Astrocyte of the spinal cord (primary cell): ENCODE results near the gene LELP1.

ENCODE experiments used
- DNase-seq: peaks from one replicate; pipeline ENCODE4 v3.0.0; 2011; ENCODE audit warnings: low read depth, low spot score
- H3K4me3 ChIP-seq: 2 replicates; pipeline ENCODE4 v1.5.1; 2011; ENCODE audit warnings: low read depth, mild to moderate bottlenecking, low read length, moderate library complexity
- in situ Hi-C: cut with HindIII; loops from 2 replicates; pipeline ENCODE4 v1.10.0; 2017; ENCODE audit warnings: low sequenced_read_pairs
- TF ChIP-seq, protein P1 (sequence below): IDR thresholded peaks from 2 replicates; pipeline ENCODE4 v1.5.1; 2012; ENCODE audit warnings: low read depth, mild to moderate bottlenecking, low read length, inconsistent platforms

LELP1 gene

DNA sequence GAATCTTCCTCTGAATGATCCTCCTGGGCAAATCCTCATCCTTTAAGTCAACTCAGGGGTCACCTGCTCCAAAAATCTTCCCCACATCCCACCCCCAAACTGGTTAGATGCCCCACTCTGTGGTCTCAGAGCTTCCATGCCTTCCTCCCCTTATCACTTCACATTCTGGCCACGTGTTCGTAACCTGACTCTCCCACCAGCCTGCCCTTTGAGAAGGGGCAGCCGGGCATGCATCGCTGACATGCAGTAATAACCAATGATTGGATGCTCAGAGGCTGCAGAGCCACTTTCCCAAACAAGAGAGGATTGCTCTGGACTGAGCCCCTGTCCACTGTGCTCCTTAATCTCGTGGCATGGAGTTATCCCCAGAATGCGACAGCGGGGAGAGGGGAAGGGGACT lies 7.0 kb downstream of the LELP1 start:
- no peak overlapping the region for H3K4me3 ChIP-seq
- in situ Hi-C loops = no loop called here
- no peak for DNase-seq
- TF ChIP-seq, protein P1, sequence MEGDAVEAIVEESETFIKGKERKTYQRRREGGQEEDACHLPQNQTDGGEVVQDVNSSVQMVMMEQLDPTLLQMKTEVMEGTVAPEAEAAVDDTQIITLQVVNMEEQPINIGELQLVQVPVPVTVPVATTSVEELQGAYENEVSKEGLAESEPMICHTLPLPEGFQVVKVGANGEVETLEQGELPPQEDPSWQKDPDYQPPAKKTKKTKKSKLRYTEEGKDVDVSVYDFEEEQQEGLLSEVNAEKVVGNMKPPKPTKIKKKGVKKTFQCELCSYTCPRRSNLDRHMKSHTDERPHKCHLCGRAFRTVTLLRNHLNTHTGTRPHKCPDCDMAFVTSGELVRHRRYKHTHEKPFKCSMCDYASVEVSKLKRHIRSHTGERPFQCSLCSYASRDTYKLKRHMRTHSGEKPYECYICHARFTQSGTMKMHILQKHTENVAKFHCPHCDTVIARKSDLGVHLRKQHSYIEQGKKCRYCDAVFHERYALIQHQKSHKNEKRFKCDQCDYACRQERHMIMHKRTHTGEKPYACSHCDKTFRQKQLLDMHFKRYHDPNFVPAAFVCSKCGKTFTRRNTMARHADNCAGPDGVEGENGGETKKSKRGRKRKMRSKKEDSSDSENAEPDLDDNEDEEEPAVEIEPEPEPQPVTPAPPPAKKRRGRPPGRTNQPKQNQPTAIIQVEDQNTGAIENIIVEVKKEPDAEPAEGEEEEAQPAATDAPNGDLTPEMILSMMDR = no peak

DNA sequence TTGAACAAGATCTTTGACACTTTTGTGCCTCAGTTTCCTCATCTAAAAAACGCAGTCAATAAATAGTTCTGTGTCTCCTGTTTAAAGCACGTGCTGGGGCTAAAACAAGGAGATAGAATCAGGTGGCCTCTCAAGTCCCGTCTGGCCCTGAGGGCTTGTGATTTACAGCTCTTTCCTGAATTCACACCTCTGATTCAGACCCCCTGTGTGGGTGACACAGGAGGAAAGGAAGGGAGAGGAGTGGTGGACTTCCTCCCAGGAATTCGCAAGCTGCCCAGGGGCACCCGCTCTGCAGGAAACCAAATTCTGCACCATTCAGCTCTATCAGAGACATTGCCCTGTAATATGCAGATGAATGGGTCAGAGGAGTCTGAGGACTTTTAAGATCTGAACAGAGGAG lies 9.0 kb downstream of the LELP1 start:
- DNase-seq = no peak
- in situ Hi-C loops = no loop called here
- no peak overlapping the region for H3K4me3 ChIP-seq
- TF ChIP-seq, protein P1 = no peak

DNA sequence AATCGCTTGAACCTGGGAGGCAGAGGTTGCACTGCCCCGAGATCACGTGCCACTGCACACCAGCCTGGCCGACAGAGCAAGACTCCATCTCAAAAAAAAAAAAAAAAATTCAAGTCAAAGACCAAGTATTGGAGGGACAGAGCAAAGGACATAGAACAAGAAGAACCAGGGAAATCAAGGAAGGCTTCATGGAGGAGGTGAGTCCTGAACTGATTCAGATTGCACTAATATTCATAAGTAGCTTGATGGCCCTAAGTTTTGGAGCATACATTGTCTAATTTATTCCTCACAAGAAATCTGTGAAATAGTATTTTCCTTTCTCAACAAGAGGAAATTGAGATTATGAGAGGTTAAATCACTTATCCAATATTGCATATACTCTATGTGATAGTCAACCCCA lies 10.3 kb downstream of the LELP1 start:
- in situ Hi-C loops = no loop called here
- DNase-seq = no peak
- H3K4me3 ChIP-seq = no peak overlapping the region
- TF ChIP-seq, protein P1 = no peak

DNA sequence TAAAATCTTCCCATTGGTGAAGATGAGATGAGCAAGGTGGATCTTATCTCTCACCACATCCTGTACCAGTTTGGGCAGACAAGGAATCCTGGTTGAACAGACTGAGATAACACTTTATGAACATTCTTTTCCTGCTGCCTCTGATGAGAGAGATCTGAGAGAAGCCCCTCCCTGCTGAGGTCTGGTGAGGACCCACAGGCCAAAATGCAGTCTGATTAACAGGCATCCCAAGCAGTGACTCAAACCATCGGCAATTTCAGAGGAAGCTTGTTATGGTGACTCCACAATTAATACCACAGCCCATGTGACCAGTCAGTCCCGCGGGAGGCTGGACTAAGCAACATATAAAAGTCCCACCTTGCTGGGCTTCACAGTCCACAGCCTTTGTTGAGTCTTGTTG lies 14.0 kb downstream of the LELP1 start, which contains the start of gene PRR9:
PRR9 (plus strand) TSS at position 373 of the 400 bp plus-strand sequence. CDS start 561 bp downstream, outside the sequence.
- DNase-seq = no peak
- in situ Hi-C loops = no loop called here
- TF ChIP-seq, protein P1 = no peak
- H3K4me3 ChIP-seq = no peak within 1 kb of the TSS

DNA sequence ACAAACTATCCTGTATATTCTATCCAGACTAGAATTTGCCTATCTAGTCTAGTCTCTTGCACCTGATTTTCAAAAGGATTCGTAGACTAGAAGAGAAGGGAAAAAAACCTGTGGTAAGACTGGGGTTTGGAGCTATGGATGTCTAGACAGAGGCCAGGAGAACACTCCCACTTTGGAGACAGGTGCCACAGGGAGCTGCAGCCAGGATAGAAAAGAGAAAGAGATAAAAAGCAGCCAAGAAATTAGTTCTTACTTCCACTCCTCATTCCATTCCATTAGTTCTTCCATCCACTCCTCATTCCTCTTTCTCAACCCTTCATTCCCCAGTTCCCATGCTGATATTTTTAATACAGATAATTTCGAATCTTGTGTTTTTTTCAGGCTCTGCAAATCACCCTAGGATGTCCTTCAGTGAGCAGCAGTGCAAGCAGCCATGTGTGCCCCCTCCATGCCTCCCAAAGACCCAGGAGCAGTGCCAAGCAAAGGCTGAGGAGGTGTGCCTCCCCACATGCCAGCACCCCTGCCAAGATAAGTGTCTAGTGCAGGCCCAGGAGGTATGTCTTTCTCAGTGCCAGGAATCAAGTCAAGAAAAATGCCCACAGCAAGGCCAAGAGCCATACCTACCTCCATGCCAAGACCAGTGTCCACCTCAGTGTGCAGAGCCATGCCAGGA lies 14.7 kb downstream of the LELP1 start:
- DNase-seq = no peak
- TF ChIP-seq, protein P1 = no peak
- no peak overlapping the region for H3K4me3 ChIP-seq
- in situ Hi-C loops = no loop called here

DNA sequence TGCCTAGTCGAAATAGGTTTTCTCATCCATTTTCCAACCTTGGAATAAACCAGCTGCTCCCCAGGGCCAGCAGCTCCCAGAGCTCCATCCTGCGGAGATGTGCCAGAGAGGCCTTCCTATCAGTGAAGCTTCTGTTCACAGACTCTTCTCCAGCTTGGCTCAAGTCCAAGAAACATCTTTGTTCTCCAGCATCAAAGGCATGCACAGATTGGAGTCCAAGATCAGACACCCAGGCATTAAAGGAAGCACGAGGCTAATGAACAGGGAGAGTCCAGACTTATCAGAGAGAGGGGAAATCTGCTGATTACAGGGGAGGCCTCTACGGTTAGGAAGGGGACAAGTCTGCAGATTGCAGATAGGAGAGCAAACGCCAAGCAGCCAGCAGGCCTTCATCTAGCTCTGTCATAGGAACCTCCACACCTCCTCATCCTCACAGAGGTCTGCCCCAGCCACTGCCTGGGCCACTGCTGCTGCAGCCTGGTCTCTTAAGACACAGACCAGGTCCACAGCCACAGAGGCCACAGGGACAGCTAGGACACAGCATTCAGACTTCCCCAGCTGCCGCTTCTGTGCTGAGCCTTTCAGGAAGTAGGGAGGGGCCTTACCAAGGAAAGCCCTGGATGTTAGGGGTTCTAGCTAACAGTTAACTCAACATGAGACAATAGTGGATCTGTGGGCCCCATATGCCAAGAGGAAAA lies 17.5 kb downstream of the LELP1 start:
- in situ Hi-C loops = no loop called here
- no peak for DNase-seq
- TF ChIP-seq, protein P1 = no peak
- H3K4me3 ChIP-seq = no peak overlapping the region
